Measurements from ENCODE around the gene ABCD4.

DNA sequence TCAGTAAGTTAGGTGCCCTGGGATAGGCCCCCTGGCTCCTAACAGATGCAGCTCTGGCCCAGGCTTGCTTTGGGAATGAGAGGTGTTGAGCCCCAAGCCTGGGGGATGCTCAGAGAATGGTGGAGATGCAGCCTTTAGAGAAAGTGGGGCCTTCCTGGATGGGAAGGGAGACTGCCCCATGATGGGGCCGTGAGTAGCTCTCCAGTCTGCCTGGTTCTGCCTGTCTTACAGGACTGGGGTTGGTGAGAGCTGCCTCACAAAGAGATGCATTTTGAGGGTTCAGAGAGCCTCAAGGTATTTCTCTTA, 45.0 kb upstream of the ABCD4 start:
- TF ChIP-seq, protein P1, sequence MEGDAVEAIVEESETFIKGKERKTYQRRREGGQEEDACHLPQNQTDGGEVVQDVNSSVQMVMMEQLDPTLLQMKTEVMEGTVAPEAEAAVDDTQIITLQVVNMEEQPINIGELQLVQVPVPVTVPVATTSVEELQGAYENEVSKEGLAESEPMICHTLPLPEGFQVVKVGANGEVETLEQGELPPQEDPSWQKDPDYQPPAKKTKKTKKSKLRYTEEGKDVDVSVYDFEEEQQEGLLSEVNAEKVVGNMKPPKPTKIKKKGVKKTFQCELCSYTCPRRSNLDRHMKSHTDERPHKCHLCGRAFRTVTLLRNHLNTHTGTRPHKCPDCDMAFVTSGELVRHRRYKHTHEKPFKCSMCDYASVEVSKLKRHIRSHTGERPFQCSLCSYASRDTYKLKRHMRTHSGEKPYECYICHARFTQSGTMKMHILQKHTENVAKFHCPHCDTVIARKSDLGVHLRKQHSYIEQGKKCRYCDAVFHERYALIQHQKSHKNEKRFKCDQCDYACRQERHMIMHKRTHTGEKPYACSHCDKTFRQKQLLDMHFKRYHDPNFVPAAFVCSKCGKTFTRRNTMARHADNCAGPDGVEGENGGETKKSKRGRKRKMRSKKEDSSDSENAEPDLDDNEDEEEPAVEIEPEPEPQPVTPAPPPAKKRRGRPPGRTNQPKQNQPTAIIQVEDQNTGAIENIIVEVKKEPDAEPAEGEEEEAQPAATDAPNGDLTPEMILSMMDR (IDR thresholded peaks at IDR 0.05; ENCODE audit: insufficient read depth, low read length, poor library complexity, severe bottlenecking) = no peak
- TF ChIP-seq EZH2phosphoT487 (conservative IDR thresholded peaks at IDR 0.05; ENCODE audit: low read length) = no peak
